IPS DF 6.9 (cell line): ENCODE data around the gene ETV6.

Experiments used
- DNase-seq: peaks from one replicate; pipeline ENCODE4 v3.0.0-alpha.2; 2013; ENCODE audit warnings: low read depth, low spot score
- H3K27ac ChIP-seq: one replicate; pipeline ENCODE4 v1.5.1; 2013; ENCODE audit warnings: low read length, control low read depth
- H3K27me3 ChIP-seq: 2 replicates; pipeline ENCODE4 v1.6.1; 2013; ENCODE audit warnings: mild to moderate bottlenecking, low read length; ENCODE audit not compliant: control insufficient read depth, insufficient read depth
- H3K36me3 ChIP-seq: 2 replicates; pipeline ENCODE4 v1.6.1; 2013; ENCODE audit warnings: low read length; ENCODE audit not compliant: control insufficient read depth, insufficient read depth
- H3K4me1 ChIP-seq: 2 replicates; pipeline ENCODE4 v1.6.1; 2013; ENCODE audit warnings: low read length; ENCODE audit not compliant: control insufficient read depth, insufficient read depth
- H3K4me3 ChIP-seq: 2 replicates; pipeline ENCODE4 v1.5.1; 2013; ENCODE audit warnings: mild to moderate bottlenecking, low read length
- H3K9me3 ChIP-seq: 2 replicates; pipeline ENCODE4 v1.6.1; 2013; ENCODE audit warnings: low read length, inconsistent platforms; ENCODE audit not compliant: control insufficient read depth, insufficient read depth
- WGBS: extraction: QIAGEN DNeasy Blood & Tissue Kit; methylation state at CpG from one replicate; pipeline ENCODE4 v1.1.7; 2013; ENCODE audit warnings: mixed read lengths, missing lambda C conversion rate; ENCODE audit not compliant: insufficient read length, insufficient coverage; 5-methylcytosine and 5-hydroxymethylcytosine counted together

ETV6 gene

DNA sequence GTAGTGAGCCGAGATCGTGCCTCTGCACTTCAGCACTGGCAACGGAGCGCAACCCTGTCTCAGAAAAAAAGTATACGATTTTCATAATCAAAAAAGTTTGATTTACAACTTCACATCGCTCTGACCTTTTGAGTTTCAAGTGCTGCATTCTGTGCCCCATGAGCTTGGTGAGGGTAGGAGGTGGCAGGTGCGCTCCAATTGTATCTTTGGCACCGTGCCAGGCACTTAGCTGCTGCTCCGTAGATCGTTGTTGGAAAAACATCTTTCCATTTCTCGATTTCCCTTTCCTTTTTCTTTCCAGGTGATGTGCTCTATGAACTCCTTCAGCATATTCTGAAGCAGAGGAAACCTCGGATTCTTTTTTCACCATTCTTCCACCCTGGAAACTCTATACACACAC lies 203.7 kb downstream of the ETV6 start:
- no peaks in the 10 kb centered on the region for H3K36me3 ChIP-seq
- H3K27me3 ChIP-seq: no peaks in the 10 kb centered on the region
- H3K4me3 ChIP-seq: no peak overlapping the region
- no peak overlapping the region for H3K27ac ChIP-seq
- DNase-seq: no peak
- H3K4me1 ChIP-seq: peaks cover 9% of the 10 kb centered on the region
- no CpG with 5 or more reads among the region's 12 CpGs for WGBS
- H3K9me3 ChIP-seq: no peaks in the 10 kb centered on the region

DNA sequence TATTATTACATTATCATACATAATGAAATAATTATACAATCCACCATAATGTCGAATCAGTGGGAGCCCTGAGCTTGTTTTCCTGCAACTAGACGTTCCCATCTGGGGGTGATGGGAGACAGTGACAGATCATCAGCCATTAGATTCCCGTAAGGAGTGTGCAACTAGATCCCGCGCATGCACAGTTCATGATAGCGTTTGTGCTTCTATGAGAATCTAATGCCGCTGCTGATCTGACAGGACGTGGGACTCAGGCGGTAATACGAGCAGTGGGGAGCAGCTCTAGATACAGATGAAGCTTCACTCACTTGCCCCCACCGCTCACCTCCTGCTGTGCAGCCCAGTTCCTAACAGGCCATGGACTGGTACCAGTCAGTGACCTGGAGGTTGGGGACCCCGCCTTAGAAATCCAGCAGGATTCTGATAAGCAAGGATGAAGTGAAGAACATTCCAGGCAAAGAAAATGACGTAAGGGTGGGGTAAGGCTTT lies 204.6 kb downstream of the ETV6 start:
- H3K9me3 ChIP-seq: no peaks in the 10 kb centered on the region
- H3K27me3 ChIP-seq: no peaks in the 10 kb centered on the region
- no CpG with 5 or more reads among the region's 13 CpGs for WGBS
- H3K27ac ChIP-seq: no peak overlapping the region
- no peak overlapping the region for H3K4me3 ChIP-seq
- no peaks in the 10 kb centered on the region for H3K36me3 ChIP-seq
- no peak for DNase-seq
- peaks cover 9% of the 10 kb centered on the region for H3K4me1 ChIP-seq

DNA sequence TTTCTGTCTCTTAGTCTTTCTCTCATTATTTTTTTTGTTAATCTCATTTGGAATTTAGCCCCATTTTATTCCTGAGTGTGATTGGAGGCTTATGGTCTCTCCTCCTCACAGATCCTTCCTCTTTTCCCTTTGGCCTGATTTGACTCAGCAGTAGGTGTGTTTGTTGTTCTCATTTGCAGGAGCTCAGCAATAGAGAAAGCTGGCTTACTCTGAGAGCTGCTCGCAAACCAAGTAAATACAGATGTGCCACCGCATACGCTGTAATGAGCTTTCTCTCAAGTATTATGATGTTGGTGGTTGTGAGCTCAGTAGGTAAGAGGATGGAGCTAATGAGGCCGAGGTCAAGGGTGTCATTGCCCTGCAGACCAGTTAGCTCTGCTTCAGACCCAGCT lies 206.5 kb downstream of the ETV6 start:
- Histone ChIP-seq H3K27me3 (no peaks in the 10 kb centered on the region), H3K9me3 (no peaks in the 10 kb centered on the region), H3K4me3 (no peak overlapping the region), H3K27ac (peak overlapping the region; percentile 87), H3K36me3 (no peaks in the 10 kb centered on the region), H3K4me1 (peaks cover 9% of the 10 kb centered on the region)
- DNase-seq: no peak
- WGBS: no CpG with 5 or more reads among the region's 4 CpGs

DNA sequence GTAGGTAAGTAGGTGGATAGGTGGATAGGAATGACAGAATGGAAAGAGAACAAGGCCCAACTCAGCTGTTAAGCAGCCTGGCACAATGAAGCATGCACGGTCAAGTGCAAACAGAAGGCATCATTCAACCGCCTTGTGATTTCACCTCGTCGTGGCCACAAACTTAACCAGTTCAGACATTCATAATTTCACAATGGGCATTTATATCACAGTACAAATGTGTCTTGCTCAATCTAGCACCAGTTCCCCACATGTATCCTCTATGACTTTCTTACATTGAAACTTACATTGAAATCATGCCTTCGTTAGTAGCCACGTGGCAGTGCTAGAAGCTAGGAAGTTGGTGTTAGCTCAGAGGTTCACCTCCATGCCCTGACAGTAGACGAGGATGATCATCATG lies 207.5 kb downstream of the ETV6 start:
- H3K4me1 ChIP-seq: peaks cover 12% of the 10 kb centered on the region
- H3K27me3 ChIP-seq: no peaks in the 10 kb centered on the region
- no peak overlapping the region for H3K27ac ChIP-seq
- no peak overlapping the region for H3K4me3 ChIP-seq
- no peaks in the 10 kb centered on the region for H3K36me3 ChIP-seq
- no peak for DNase-seq
- no CpG with 5 or more reads among the region's 7 CpGs for WGBS
- H3K9me3 ChIP-seq: no peaks in the 10 kb centered on the region

DNA sequence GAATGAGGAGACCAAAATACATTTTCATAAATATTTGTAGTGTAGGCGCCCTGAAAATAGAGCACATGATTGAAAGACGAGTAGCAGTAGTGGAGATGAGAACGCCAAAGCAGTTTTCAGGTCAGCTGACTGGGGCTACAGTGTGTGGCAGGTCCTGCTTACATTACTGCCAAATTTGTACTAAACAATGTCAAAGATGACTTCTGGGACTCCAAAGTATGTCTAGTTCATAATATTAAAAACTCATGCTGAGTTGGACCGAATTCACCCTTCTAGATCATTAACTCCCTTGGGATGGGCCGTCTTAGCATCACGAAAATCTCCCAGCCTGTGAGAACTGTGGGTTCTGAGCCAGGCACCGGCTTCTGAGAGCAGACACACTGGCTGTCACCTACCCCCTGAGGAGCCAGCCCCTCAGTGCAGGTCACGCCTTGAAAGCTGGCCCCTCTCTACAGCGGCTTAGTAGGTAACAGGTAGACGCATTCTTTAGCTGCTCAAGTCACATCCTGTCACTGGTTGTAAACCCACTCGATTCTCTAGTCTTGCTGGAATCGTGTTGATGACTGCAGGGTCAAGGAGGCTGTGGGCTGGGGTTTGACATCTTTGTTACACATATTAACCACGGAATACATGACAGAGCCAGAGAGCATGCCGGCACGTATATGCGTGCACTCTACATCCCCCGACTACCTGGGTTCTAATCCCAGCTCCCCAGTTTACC lies 210.4 kb downstream of the ETV6 start:
- Histone ChIP-seq H3K36me3 (no peaks in the 10 kb centered on the region), H3K27ac (no peak overlapping the region), H3K4me1 (peaks cover 12% of the 10 kb centered on the region), H3K9me3 (no peaks in the 10 kb centered on the region), H3K27me3 (no peaks in the 10 kb centered on the region), H3K4me3 (no peak overlapping the region)
- DNase-seq: no peak
- no CpG with 5 or more reads among the region's 17 CpGs for WGBS

DNA sequence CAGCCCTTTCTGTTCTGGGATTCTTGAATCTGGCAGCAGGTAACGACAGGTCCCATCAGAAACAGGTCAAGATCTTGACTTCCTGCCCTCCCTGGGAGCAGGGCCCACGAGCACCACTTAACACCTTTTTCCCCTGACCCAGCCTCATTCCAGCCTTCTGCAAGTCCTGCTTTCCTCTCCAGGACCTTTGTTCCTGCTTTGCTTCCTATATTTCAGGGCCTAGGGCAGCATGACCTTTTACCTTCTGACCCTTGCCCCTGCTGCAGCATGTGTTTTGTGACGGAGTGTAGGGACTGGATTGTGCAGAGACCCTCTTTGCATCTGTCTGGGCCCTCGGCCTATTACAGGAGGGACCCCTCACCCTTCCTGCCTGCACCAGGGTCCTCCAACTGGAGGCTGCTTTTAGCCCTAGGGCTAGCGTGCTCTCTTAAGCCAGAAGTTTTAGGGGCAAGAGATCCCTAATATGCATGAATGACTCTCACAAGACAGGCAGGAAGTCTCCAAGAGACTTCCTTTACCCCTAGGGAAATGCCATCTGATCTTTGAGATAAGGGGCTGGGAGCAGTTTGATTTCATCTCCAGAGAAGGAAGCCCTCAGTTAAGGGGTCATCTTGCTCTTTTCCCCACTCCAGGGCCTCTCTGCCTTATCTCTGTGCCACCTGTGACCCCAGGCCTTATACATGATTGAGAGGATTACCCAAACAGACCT lies 211.8 kb downstream of the ETV6 start:
- peaks cover 5% of the 10 kb centered on the region for H3K4me1 ChIP-seq
- no peak overlapping the region for H3K27ac ChIP-seq
- no peak overlapping the region for H3K4me3 ChIP-seq
- no CpG with 5 or more reads among the region's 5 CpGs for WGBS
- no peaks in the 10 kb centered on the region for H3K36me3 ChIP-seq
- H3K27me3 ChIP-seq: no peaks in the 10 kb centered on the region
- DNase-seq: no peak
- no peaks in the 10 kb centered on the region for H3K9me3 ChIP-seq

DNA sequence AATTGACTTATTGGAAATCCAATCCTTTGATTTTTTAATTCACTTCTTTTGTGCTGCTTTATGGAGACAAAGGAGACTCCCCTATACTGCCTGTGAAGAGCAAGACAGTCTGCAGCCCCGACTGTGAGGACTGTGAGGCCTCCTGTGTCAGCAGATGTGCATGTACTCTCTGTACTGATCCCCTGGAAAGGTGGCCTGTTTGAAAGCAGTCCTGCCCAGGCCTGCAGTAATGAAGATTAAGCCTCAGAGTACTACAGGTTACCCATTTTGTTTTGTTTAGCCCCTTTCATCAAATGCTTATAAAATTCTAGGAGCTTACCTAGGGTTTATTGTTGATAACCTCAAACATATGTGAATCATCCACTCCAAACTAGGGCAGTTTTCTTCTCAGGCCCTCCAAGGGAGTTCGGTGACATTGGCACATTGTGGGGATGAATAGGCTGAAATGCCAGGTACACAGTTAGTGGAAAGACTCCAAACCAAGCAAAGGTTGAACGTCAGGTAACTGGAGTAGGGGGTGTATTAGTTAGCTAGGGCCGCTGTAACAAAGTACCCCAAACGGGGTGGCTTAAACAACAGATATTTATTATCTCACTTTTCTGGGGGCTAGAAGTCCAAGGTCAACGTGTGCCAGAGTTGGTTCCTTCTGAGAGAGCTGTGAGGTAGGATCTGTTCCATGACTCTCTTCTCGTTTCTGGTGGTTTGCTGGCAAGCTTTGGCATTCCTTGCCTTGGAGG lies 212.6 kb downstream of the ETV6 start:
- Histone ChIP-seq H3K27me3 (no peaks in the 10 kb centered on the region), H3K36me3 (no peaks in the 10 kb centered on the region), H3K27ac (no peak overlapping the region), H3K9me3 (no peaks in the 10 kb centered on the region), H3K4me3 (no peak overlapping the region), H3K4me1 (peaks cover 3% of the 10 kb centered on the region; the same call in 1 of the 2 replicates)
- no peak for DNase-seq
- no CpG with 5 or more reads among the region's 7 CpGs for WGBS

DNA sequence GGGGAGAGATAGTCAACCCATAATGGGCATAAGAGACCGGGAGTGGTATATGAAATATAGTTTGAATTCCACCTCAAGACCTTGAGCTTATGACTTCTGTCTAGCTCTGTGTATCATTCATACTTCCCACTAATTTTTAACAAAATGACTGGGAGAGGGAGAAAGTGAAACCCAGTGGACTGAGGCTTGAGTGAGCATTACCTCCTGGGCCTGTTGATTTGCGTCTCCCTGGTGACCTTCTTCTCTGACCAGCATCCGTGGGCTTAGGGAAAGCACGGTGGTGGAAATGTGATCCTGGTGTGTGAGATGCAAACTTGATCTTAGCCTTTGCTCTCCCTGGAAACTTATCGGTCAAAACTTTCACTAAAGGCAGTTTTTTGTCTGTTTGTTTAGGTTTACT lies 213.3 kb downstream of the ETV6 start:
- DNase-seq: no peak
- Histone ChIP-seq H3K4me1 (peaks cover 3% of the 10 kb centered on the region; the same call in 1 of the 2 replicates), H3K4me3 (no peak overlapping the region), H3K9me3 (no peaks in the 10 kb centered on the region), H3K27me3 (no peaks in the 10 kb centered on the region), H3K27ac (no peak overlapping the region), H3K36me3 (no peaks in the 10 kb centered on the region)
- WGBS: no CpG with 5 or more reads among the region's 5 CpGs

DNA sequence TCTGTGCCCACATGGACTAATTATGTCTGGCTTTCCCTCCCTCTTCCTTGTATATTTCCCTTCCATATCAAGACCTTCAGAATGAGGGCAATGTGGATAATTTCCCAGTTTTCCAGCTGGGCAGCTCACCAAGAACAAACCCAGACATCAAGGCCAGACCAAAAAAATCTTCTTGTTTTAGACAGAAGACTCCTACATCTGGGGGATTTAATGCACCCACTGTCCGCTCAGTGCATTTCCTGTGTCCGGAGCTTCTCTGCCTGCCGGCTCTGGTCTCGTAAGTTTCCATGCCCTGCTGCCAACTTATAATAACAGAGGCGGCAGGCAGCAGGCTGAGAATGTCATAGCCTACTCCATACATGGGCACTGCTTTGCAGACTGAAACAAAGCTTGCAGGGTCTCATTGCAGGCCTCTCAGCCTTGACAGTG lies 214.0 kb downstream of the ETV6 start:
- Histone ChIP-seq H3K27me3 (no peaks in the 10 kb centered on the region), H3K9me3 (no peaks in the 10 kb centered on the region), H3K27ac (no peak overlapping the region), H3K4me1 (peaks cover 3% of the 10 kb centered on the region; the same call in 1 of the 2 replicates), H3K36me3 (no peaks in the 10 kb centered on the region), H3K4me3 (no peak overlapping the region)
- no peak for DNase-seq
- WGBS: no CpG with 5 or more reads among the region's 5 CpGs

DNA sequence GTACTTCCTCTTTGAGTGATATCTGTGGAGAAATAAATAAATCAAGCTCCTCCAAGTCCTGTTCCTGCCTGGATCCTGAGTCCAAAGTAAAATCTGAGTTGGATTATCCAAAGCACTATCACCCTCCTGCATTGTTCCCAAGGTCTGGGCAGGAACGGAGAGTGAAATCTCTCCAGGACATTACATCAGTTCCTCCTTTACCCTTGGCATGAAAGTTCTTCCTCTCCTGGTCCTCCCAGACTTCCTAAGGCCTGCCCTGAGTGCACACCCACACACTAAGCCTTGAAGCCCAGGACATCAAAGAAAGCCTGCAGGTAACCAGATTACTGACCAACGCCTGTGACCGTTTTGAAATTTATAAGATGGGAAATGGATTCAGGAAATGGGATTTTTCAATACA lies 214.5 kb downstream of the ETV6 start:
- H3K4me1 ChIP-seq: peaks cover 3% of the 10 kb centered on the region; the same call in 1 of the 2 replicates
- WGBS: no CpG with 5 or more reads among the region's 3 CpGs
- H3K27me3 ChIP-seq: no peaks in the 10 kb centered on the region
- no peak overlapping the region for H3K4me3 ChIP-seq
- H3K27ac ChIP-seq: no peak overlapping the region
- no peak for DNase-seq
- no peaks in the 10 kb centered on the region for H3K9me3 ChIP-seq
- H3K36me3 ChIP-seq: no peaks in the 10 kb centered on the region
